ENCODE measurements around the gene CEP350. TPM values are rescaled to one million over a fixed set of nuclear protein-coding genes. Genes with fewer than 3 reads are reported as not detected.
"Not testable (repeated sequence)": the region's sequence is repeated elsewhere in the genome, so short reads cannot be mapped to it uniquely, and the experiment has no call there.

Gene CEP350
- total RNA-seq, 1 experiment from 2014 or later = 28.7 TPM

DNA sequence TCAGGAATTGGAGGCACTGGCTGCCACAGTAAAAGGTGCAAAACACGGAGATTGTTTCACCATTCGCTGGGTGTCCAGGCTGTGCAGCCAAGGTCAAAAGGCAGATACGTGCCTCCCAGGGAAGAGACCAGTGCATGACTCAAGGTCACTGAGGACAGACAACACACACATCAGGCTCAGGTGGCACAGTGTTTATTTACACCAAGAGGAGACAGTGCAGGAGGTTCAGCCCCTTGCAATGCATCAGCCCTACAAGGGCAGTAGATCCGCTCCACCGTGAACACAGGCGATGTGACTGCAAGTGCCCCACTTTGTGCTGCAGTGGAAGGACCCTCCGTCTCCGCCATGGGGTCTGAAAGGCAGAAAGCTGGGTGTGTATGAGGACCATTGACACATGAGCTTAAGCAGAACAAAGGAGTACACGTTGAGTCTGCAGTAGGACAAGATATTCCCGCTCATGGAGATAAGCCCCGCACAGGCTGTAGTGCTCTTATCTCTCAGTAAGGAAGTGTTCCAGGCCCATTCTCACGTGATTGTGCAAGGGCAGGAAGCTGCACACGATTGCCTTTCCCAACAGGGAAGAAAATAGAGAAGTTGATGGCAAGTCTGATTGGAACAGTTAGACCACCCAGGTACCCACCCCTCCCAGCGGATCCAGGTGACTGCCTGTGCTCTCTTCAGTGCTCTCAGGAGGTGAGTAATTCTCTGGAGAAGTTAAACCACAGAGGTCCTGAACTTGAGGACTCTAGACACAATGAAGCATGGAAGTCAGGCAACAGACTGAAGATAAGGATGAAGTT is 162.6 kb downstream of the CEP350 start:
- no peak for DNase-seq (ENCODE audit: low read depth)

DNA sequence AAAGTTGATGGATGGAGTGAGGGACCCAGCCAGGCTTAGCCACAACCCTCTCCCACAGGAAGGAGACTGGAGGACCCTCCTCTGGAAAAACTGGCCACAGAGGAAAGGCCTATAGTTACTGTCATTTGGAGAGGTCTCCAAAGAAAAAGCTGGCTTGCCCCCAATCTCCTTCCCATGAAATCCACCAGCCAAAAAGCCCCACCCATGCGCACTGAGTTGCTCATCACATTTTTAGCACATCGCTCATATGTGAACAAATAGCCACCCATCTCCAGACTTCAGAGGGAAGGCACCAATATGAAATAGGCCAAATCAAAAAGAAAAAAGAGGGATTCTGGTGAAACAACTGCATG is 163.1 kb downstream of the CEP350 start:
- DNase-seq (ENCODE audit: low read depth) = peak; percentile 65

DNA sequence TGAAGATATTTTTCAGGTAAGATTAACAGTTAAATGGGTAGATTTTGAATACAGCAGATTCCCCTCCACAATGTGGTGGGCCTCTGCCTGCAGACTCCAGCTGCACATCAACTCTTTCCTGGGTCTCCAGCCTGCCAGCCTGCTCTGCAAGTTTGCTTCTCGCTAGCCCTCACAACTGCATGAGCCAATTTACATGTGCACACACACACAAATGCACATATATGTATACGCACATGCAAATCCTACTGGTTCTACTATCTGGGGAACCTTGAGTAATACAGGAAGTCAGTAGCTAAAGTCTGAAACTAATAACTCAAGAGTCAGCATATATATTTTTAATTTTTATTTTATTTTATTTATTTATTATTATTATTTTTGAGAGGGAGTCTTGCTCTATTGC is 165.2 kb downstream of the CEP350 start:
- no peak for DNase-seq (ENCODE audit: low read depth)

DNA sequence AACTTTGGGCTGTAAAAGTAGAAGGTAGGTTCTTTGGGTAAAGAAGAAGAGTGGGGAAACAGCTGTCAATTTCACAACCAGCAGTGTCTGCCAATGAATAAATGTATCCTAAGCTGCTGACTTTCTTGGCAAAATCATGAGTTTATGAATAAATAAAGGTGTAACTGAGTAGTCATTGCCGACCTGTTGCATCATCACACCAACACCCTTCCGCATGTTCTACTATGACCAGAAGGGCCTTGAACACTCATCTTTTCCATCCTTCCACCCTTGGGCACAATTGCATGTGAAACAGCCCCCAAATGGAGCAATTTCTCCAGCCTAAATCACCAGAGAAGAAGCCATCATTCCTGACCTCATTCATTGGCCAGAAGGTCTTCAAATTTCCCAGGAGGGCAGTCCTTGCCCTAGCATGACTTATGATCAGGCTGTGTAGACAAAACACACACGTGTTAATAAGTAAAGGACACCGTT is 168.9 kb downstream of the CEP350 start:
- no peak for DNase-seq (ENCODE audit: low read depth)

DNA sequence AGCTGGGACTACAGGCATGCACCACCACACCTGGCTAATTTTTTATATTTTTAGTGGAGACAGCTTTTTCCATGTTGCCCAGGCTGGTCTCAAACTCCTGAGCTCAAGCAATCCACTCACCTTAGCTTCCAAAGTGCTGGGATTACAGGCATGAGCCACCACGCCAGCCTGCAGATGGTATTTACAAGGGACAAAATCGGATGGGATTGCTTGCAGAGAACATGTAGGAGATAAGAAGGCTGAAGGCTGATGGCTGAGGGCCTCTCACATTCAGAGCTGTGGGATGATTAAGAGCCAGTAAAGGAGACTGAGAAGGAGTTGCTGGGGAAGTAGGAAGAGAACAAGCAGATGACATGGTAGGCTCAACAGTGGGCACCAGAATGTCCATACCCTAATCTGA is 176.0 kb downstream of the CEP350 start:
- DNase-seq (ENCODE audit: low read depth) = no peak

DNA sequence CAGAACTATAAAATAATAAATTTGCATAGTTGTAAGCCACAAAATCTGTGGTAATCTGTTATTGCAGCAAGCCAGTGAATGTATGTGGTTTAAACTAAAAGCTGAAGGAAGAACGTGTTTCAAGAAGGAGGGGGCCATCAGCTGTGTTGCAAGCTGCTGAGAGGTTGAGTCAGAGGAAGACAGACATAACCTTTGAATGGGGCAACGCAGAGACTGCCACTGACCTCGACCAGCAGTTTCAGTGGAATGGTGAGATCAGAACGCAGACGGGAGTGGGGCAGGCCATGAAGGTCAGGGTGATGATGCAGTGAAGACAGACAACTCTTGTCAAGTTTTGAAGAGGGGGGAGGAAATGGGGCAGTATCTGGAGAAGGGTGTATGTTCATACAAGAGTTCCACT is 176.9 kb downstream of the CEP350 start:
- no peak for DNase-seq (ENCODE audit: low read depth)

DNA sequence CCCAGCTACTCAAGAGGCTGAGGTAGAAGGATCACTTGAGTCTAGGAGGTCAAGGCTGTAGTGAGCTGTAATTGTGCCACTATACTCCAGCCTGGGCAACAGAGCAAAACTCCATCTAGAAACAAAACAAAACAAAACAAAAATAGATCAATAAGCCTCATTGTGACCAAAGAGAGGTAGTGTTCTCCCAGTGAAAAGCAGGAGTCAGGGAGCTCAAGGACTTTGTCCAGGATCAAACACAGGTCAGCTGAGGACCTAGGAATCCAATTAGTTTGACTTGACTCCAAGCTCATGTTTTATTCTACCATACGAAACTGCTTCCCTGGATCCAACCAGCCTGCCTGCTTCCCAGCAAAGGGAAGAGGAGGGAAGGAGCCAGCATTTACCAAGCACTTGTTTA is 178.6 kb downstream of the CEP350 start:
- DNase-seq (ENCODE audit: low read depth) = no peak

DNA sequence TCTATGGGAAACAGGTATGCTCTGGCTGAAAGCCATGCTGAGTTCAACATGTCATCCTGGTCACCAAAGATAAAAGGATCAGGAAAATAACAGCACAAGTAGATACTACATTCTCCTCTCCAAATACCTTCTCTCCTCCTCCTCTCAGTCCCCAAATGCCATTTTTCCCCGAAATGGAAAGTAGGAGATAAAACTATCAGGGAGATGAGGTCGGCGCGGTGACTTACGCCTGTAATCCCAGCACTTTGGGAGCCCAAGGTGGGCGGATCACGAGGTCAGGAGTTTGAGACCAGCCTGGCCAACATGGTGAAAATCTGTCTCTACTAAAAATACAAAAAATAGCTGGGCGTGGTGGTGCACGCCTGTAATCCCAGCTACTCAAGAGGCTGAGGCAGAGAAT is 179.1 kb downstream of the CEP350 start:
- DNase-seq (ENCODE audit: low read depth) = not testable (repeated sequence)

DNA sequence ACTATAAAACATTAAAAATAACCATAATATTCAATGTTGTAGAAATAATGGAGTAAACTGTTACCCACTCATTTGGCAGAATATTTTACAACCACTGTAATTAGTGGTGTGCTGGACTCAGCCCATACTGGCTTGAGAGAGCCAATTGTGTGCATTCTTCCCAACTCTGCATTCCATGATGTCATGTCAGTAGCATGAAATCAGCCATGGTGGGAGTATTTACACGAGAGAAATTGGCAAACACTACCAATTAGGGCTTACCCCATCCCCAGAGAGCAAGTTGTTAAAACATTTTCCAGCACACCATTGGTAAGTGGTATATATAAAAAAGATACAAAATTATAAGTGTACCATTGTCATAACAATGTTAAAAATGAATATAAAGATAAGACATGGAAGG is 180.9 kb downstream of the CEP350 start:
- DNase-seq (ENCODE audit: low read depth) = no peak

DNA sequence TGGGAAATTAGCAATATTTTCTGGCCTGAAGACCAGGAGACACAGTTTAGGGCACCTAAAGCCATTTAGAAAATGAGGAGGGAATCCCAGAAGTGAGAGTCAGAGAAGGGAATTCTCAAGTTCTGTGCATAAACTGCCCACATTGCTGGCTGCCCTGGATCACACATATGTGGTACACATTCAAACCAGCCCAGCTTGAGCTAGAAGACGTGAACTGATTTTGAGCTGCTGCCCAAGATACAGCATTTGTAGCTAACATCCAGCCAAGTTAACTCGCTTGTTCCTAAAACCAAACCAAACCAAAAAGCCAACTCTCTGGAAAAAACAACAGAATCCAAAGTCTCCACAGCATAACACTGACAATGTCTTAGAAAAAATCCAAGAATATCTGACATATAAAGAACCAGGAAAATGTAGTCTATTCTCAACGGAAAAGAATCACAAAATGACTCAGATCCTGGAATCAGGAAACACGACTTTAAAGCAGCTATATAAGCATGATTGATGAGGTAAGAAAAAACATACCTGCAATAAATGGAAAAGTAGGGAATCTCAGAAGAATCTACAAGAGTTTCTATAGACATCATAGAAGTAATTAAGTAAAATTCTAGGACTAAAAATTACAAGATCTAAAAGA is 181.8 kb downstream of the CEP350 start:
- no peak for DNase-seq (ENCODE audit: low read depth)

DNA sequence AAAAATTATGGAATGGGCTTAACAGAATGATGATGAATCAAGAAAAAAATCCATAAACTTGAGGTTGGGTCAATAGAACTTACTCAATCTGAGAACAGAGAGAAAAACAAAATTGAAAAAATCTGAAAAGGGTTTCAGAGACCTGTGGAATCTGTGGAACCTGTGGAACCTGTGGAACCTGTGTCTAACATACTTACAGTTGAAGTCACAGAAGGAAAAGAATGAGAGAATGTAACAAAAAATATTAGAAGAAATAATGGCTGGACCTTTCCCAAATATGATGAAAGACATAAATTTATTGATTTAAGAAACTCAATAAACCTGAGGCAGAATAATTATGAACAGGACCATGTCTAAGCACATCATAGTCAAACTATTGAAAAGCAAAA is 182.4 kb downstream of the CEP350 start:
- no peak for DNase-seq (ENCODE audit: low read depth)

DNA sequence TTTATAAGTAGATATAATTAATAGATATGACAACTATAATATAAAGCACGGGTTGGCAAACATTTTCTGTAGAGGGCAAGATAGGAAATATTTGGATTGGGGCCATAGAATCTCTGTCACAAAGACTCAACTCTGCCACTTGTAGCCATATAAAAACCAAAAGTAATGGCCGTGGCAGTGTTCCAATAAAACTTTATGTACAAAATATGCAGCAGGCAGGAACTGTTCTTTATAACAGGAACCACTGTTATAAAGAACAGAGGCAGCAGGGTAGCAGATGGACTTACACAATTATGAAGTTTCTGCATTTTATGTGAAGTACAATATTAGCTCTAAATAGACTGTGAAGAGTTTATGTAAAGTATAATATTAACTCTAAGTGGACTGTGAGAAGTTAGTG is 183.2 kb downstream of the CEP350 start:
- no peak for DNase-seq (ENCODE audit: low read depth)

DNA sequence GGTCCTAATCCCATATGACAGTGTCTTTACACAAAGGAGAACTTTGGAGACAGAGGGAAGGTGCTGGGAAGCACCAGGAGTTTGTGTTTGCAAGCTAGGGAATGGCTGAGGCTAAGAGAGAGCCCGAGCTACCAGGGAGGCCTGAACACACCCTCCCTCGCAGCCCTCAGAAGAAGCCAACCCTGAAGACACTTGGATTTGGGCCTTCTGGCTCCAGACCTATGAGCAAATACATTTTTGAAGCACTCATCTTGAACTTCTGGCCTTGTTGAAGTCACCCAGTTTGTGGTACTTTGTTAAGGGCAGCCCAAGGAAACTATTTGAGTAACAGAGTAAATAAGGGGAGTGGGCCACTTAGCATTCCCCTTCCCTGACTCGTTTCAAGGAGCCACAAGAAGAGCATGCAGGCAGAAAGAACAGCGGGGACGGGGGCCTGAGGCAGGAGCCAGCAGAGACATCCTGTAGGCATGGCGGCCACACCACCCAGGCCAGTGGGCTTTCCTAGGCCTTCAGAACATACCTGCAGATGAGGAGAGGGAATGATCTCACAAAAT is 186.8 kb downstream of the CEP350 start:
- no peak for DNase-seq (ENCODE audit: low read depth)

DNA sequence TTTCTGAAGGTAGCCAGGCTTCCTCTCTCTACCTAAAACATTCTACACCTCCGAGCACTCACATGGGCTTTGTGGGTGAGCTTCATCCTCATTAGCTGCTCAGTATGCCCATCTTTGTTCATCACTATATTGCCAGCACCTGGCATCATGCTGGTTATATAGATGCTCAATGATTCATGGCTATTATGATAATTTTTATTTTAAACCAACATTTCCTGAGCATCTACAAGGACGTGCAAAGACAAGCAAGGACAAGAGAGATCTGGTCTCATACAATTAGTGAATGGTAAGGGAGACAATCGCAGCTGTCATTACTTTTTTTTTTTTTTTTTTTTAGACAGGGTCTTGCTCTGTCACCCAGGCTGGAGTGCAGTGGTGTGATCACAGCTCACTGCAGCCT is 188.7 kb downstream of the CEP350 start:
- DNase-seq (ENCODE audit: low read depth) = no peak

DNA sequence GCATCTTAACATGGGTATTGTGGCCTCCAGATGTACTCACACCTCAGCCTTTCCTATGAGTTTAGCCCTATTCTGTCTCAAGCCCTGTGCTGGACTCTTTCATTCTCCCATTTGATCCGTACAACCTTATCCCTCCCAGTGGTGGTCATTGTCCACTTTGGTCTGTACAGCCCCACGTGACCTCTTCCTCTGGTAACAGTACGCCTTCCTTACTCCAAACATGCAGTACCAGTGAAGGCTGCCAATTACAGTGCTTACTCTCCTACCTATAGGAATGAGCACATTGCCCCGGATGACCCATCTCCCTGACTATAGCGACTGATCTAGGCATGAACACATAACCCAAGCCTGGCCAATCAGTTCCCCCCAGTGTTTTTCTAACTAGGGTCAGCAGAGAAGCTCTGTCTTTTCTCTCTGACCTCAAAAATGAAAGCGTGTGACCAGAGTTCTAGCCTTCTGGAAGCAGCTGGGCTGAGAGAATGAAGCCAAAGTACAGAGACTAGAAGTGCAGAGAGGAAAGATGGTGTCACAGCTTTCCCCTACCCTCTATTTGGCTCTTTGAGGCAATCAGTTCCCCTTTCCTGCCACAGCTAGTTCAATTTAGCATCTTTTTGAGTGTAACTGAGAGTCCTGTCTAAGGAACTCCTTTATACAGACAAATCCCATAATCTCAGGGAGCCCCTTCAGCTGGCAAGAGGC is 190.2 kb downstream of the CEP350 start:
- no peak for DNase-seq (ENCODE audit: low read depth)

DNA sequence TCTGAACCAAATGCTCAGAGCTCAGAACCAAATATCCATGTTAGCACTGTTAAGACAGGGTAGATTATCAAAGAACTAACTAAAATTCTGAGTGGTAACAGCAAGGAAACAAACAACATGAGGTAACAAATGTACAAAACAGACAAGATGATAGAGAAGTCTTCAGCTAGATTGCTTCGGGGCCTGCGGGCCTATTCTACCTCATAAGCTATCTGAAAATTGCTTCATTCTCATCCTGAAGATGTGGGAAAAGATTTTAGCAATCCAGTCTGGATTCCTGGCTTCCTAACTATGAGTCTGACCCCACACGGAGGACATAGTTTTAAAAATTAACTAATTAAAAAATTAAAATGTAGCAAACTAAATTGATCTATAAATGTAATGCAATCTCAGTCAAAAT is 190.8 kb downstream of the CEP350 start:
- DNase-seq (ENCODE audit: low read depth) = no peak

DNA sequence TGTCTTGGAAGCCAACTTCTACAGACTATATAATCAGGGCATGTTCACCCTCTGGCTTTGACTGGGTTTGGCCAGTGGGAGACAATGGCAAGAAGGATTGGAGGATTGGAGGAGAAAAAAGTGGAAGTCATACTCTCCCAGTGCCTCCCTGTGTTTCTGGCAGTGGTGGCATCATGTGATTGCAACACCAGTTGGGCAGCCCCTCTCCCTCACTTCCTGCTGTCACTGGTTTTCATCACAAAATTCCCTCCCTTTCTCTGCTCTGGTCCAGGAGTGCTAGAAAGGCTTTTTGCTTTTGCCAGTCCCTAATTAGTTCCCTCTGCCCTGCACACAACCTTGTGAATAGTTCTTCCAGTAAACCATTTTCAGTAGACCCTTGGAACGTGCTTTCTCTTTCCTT is 196.4 kb downstream of the CEP350 start:
- peak; percentile 35 for DNase-seq (ENCODE audit: low read depth)

DNA sequence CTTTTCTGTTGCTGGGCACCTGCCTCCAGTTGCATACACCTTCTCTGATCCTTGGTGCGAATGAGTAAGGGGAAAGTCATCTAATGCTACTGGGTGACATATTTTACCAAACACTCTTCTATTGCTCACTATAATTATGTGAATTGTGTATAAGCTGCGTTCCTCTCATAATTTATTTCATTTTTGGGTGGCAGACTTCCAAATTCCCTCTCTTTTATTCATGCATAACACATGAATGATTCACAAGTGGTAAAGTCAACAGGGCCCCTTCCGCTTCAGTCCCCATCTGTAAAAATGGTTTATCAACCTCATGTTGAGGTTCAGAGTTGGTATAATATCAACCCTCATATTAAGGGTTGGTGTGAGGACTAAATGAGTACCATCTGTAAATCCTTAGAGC is 196.9 kb downstream of the CEP350 start:
- peak; percentile 76 for DNase-seq (ENCODE audit: low read depth)

DNA sequence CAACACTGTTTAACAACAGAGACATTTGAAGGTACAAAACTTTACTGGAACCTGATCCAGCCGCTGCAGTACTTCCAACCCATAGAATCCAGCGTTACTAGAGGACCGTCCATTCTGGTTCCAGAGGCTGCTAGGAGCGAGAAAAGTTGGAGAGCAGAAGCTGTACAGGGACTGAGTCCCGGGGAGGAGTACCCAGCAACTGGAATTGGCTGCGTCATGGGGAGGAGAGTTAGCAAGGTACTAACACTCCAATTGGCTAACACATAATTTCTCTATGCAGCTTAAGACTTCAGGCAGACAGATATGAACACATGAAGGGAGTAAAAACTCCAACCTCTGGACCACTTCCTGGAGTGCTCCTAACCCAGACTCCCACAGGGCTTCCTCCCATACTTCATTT is 198.0 kb downstream of the CEP350 start:
- DNase-seq (ENCODE audit: low read depth) = no peak

DNA sequence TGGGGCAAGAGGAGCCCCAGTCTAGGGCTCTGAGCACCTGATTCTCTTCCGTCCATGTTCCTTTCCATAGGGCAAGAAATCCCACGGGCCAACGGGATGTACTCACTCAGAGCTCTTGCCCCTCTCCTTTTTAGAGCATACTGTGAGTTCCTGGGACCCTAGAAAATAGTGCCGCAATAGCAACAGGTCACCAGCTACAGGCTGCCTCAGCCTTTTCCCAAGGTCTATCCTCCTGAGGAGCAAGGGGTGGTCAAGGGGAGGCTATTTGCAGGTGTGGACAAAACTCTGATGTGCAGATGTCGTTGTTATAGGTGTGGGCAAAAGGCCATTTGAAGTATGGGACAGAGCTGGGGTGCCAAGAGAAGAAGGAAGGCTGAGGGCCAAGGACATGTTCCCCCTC is 198.4 kb downstream of the CEP350 start:
- no peak for DNase-seq (ENCODE audit: low read depth)

DNA sequence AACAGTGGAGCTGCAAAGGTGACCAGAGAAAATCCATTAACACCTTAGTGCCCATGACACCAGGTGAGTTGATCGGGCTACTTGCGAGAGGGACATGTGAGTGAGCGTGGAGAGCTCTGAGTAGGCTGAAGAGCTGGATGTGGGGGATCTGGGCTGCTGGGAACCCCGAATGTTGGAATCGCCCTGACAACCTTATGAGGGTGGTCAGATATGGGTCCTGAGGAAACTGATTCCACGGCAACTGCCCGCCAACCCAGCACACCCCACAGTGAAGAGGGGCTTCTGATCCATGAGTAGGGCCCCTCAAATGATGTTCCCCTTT is 199.4 kb downstream of the CEP350 start:
- DNase-seq (ENCODE audit: low read depth) = no peak

DNA sequence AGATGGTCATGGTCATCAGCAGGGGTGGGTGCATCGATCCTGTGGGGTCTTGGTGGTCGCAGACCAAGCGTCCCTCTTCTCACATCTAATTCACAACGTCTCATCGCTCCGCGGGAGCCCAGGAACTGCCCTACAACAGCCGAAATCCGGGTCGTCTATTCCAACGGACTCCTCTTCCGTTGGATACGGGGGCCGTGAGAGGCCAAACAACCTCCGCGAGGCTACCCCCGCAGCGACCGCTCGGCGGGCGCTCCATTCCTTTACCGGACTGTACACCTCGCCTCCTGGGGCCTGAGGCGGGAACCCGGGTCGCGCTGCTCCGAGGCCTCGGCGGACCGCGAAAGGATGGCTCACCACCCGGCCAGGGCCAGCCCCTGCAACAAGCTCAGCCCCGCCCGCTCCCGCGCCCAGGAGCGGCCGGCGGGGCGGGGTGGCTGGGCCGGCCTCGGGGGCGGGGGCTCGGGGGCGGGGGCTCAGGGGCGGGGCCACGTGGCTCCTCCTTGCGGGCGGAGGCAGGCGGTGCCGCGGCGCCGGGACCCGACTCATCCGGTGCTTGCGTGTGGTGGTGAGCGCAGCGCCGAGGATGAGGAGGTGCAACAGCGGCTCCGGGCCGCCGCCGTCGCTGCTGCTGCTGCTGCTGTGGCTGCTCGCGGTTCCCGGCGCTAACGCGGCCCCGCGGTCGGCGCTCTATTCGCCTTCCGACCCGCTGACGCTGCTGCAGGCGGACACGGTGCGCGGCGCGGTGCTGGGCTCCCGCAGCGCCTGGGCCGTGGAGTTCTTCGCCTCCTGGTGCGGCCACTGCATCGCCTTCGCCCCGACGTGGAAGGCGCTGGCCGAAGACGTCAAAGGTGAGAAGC is 199.9 kb downstream of the CEP350 start, which contains the start of gene QSOX1:
QSOX1 (plus strand) TSS at position 545 of the 857 bp plus-strand sequence; CDS start at position 584, 39 bp downstream.
- peak; percentile 95 for DNase-seq (ENCODE audit: low read depth)
